Panc1 (cell line): ENCODE measurements around the gene RIPPLY2. TPM values are rescaled to one million over a fixed set of nuclear protein-coding genes. Genes with fewer than 3 reads are reported as not detected.

Source experiments
- ATAC-seq: fragments of 200-7000 bp; cut with Tn5 transposase; 2 replicates; pipeline ENCODE4 v1.9.1; 2020; ENCODE audit warnings: mild to moderate bottlenecking, moderate library complexity
- BruUV-seq: library from RNA; stranded (reverse); fragments of 400-500 nt; replicated peaks from 2 replicates; lab custom pipeline; 2021; lab: Mats Ljungman, UMichigan
- CTCF ChIA-PET: fragments of 300-600 bp; sonication (Branson Sonifier 250); formaldehyde crosslinking; loops from one replicate; lab custom pipeline; 2022; ENCODE audit warnings: antibody characterized with exemption; lab: Charles Lee
- POLR2A ChIA-PET: fragments of 300-600 bp; sonication (Branson Sonifier 250); formaldehyde crosslinking; loops from one replicate; lab custom pipeline; 2022; ENCODE audit warnings: antibody characterized with exemption; lab: Charles Lee
- DNase-seq: peaks from one replicate; pipeline ENCODE4 v3.0.0-alpha.2; 2010; ENCODE audit warnings: low read depth, low spot score
- H3K27ac ChIP-seq: 2 replicates; pipeline ENCODE4 v1.5.1; 2011; ENCODE audit warnings: mild to moderate bottlenecking, low read length, inconsistent platforms
- H3K27me3 ChIP-seq: fragments of 200-500 bp; sonication (Bioruptor generic); 2 replicates; pipeline ENCODE4 v1.6.0; 2014; ENCODE audit warnings: low read length, inconsistent platforms; ENCODE audit not compliant: control insufficient read depth, insufficient read depth
- H3K36me3 ChIP-seq: fragments of 200-500 bp; sonication (Bioruptor generic); 2 replicates; pipeline ENCODE4 v1.5.1; 2014; ENCODE audit warnings: inconsistent platforms, mild to moderate bottlenecking, low read length, moderate library complexity; ENCODE audit not compliant: control insufficient read depth, insufficient read depth
- H3K4me1 ChIP-seq: 2 replicates; pipeline ENCODE4 v1.5.1; 2011; ENCODE audit warnings: inconsistent platforms, mild to moderate bottlenecking, low read length, moderate library complexity; ENCODE audit not compliant: control insufficient read depth, insufficient read depth
- H3K4me3 ChIP-seq, 2 experiments: 2 replicates each; pipeline ENCODE4 v1.5.1; 2011 to 2012; ENCODE audit warnings: low read depth in 2 of 2, low read length in 2 of 2, mild to moderate bottlenecking in 2 of 2, inconsistent platforms in 1 of 2, moderate library complexity in 1 of 2
- H3K9me3 ChIP-seq: fragments of 200-500 bp; sonication (Bioruptor generic); 2 replicates; pipeline ENCODE4 v1.5.1; 2014; ENCODE audit warnings: low read depth, mild to moderate bottlenecking, inconsistent platforms, low read length, moderate library complexity; ENCODE audit not compliant: control insufficient read depth, insufficient read depth
- CTCF ChIP-seq: fragments of 450-650 bp; IDR thresholded peaks from 2 replicates; pipeline ENCODE4 v1.5.1; 2017; ENCODE audit warnings: mild to moderate bottlenecking
- POLR2AphosphoS5 ChIP-seq: IDR thresholded peaks from 2 replicates; pipeline ENCODE4 v1.6.1; 2012; ENCODE audit warnings: mild to moderate bottlenecking, low read depth, low read length, moderate library complexity
- REST ChIP-seq, 2 experiments: IDR thresholded peaks; 2 replicates each; pipeline ENCODE4 v1.6.1; 2011 to 2012; ENCODE audit warnings: low read depth in 2 of 2, control low read depth in 1 of 2, low read length in 1 of 2, mild to moderate bottlenecking in 1 of 2, moderate library complexity in 1 of 2; ENCODE audit not compliant: insufficient read depth in 1 of 2
- SIN3A ChIP-seq: IDR thresholded peaks from 2 replicates; pipeline ENCODE4 v1.6.1; 2012; ENCODE audit warnings: low read depth, mild to moderate bottlenecking, low read length, moderate library complexity, borderline replicate concordance; ENCODE audit not compliant: insufficient read depth
- TCF7L2 ChIP-seq: IDR thresholded peaks from 2 replicates; pipeline ENCODE4 v1.6.1; 2011; ENCODE audit warnings: mild to moderate bottlenecking, low read depth, low read length, inconsistent platforms
- in situ Hi-C: cut with HindIII; loops from 2 replicates; pipeline ENCODE4 v1.10.0; 2016; ENCODE audit warnings: low sequenced_read_pairs, low pct_unique_long_range_greater_than_20kb
- intact Hi-C: fragments of 100-400 bp; cut with micrococcal nuclease; formaldehyde crosslinking; loops from one replicate; pipeline ENCODE4 v1.10.0; 2022; ENCODE audit not compliant: unreplicated experiment
- total RNA-seq: library from RNA; stranded (reverse); gene quantifications from one replicate; pipeline ENCODE4 v1.2.1, GENCODE V29; 2021; ENCODE audit not compliant: unreplicated experiment

RIPPLY2 gene
- total RNA-seq, 1 experiment from 2014 or later: 6.5 TPM

- in situ Hi-C loops: no loop called here
- no peak overlapping the region for H3K27ac ChIP-seq
- ChIA-PET POLR2A (no interaction called here), CTCF (interaction anchor here (0.6 kb wide), 1 partner anchor 258 kb away, joined by 3 read pairs; no protein-coding TSS in a partner anchor)
- no peak overlapping the region for H3K4me3 ChIP-seq
- no peaks in the 10 kb centered on the region for H3K36me3 ChIP-seq
- ATAC-seq (no peak), DNase-seq (no peak)
- intact Hi-C loops: no loop called here
- no peaks in the 10 kb centered on the region for H3K9me3 ChIP-seq
- TF ChIP-seq SIN3A: no peak
- no peak for TF ChIP-seq CTCF
- TF ChIP-seq POLR2AphosphoS5: no peak
- TF ChIP-seq TCF7L2: no peak
- no peak for TF ChIP-seq REST (IDR thresholded peaks at IDR 0.05; ENCODE audit: insufficient read depth in 1 of 2, low read depth in 2 of 2, low read length in 1 of 2)
- H3K4me1 ChIP-seq: peaks cover 6% of the 10 kb centered on the region; the same call in 1 of the 2 replicates
- no TSS peak for BruUV-seq
- no peaks in the 10 kb centered on the region for H3K27me3 ChIP-seq
Measured at GRCh38 chr6:83872386-83873118, 19.4 kb downstream of the RIPPLY2 start.

- CTCF ChIA-PET: no interaction called here
- POLR2A ChIA-PET: no interaction called here
- intact Hi-C loops: no loop called here
- DNase-seq (no peak), ATAC-seq (no peak)
- BruUV-seq: no TSS peak
- no peak for TF ChIP-seq TCF7L2
- no peak for TF ChIP-seq SIN3A
- TF ChIP-seq REST (IDR thresholded peaks at IDR 0.05; ENCODE audit: insufficient read depth in 1 of 2, low read depth in 2 of 2, low read length in 1 of 2): no peak
- no peak for TF ChIP-seq POLR2AphosphoS5
- TF ChIP-seq CTCF: no peak
- no peaks in the 10 kb centered on the region for H3K9me3 ChIP-seq
- H3K4me1 ChIP-seq: no peaks in the 10 kb centered on the region
- no peaks in the 10 kb centered on the region for H3K27me3 ChIP-seq
- no peak overlapping the region for H3K27ac ChIP-seq
- in situ Hi-C loops: no loop called here
- H3K36me3 ChIP-seq: no peaks in the 10 kb centered on the region
- H3K4me3 ChIP-seq: no peak overlapping the region
Measured at GRCh38 chr6:83873869-83874268, 20.7 kb downstream of the RIPPLY2 start.
